ENCODE results near the gene MAST4. TPM values are rescaled to one million over a fixed set of nuclear protein-coding genes. Genes with fewer than 3 reads are reported as not detected.
A peak's percentile ranks its signal among the peaks of the same experiment; 100 is the strongest.

Gene MAST4
- total RNA-seq, 1 experiment from 2014 or later: 26.5 TPM

- Mint-ChIP-seq H3K36me3 (ENCODE audit: insufficient read depth, unreplicated experiment) (no peaks in the 10 kb centered on the region), H3K4me3 (ENCODE audit: unreplicated experiment) (peak overlapping the region; percentile 74), H3K27ac (ENCODE audit: low read depth, unreplicated experiment) (no peak overlapping the region), H3K9me3 (ENCODE audit: unreplicated experiment) (no peaks in the 10 kb centered on the region), H3K27me3 (ENCODE audit: insufficient read depth, unreplicated experiment) (no peaks in the 10 kb centered on the region), H3K4me1 (ENCODE audit: insufficient read depth, unreplicated experiment) (peaks cover 34% of the 10 kb centered on the region)
- BruUV-seq (replicated peaks): no TSS peak
- intact Hi-C loops (cut with micrococcal nuclease): no loop called here
- no peak for TF ChIP-seq CTCF (IDR thresholded peaks at IDR 0.05; ENCODE audit: unreplicated experiment)
- ChIA-PET POLR2A (interaction anchor here (0.6 to 5.0 kb wide), 16 partner anchors 9 to 836 kb away, joined by 3 to 31 read pairs (median 7); no protein-coding TSS in a partner anchor), CTCF (interaction anchor here (0.6 to 1.8 kb wide), 5 partner anchors 9 to 1154 kb away, joined by 3 to 10 read pairs (median 3); no protein-coding TSS in a partner anchor)
- DNase-seq (ENCODE audit: unreplicated experiment): no peak
These were observed 363.5 kb downstream of the MAST4 start for GRCh38 chr5:66959653-66960052.

GRCh38 chr5:66960369-66961137 is 364.4 kb downstream of the MAST4 start:
- intact Hi-C loops (cut with micrococcal nuclease): no loop called here
- Mint-ChIP-seq H3K9me3 (ENCODE audit: unreplicated experiment) (no peaks in the 10 kb centered on the region), H3K27me3 (ENCODE audit: insufficient read depth, unreplicated experiment) (no peaks in the 10 kb centered on the region), H3K4me1 (ENCODE audit: insufficient read depth, unreplicated experiment) (peaks cover 34% of the 10 kb centered on the region), H3K27ac (ENCODE audit: low read depth, unreplicated experiment) (peak overlapping the region; percentile 59), H3K36me3 (ENCODE audit: insufficient read depth, unreplicated experiment) (no peaks in the 10 kb centered on the region), H3K4me3 (ENCODE audit: unreplicated experiment) (peak overlapping the region; percentile 58)
- DNase-seq (ENCODE audit: unreplicated experiment): no peak
- TF ChIP-seq CTCF (IDR thresholded peaks at IDR 0.05; ENCODE audit: unreplicated experiment): no peak
- ChIA-PET POLR2A (interaction anchor here (0.8 to 5.0 kb wide), 14 partner anchors 8 to 131 kb away, joined by 3 to 31 read pairs (median 7); no protein-coding TSS in a partner anchor), CTCF (interaction anchor here (0.6 to 1.6 kb wide), 2 partner anchors 27 to 142 kb away, joined by 3 to 10 read pairs; no protein-coding TSS in a partner anchor)
- BruUV-seq (replicated peaks): no TSS peak

DNA sequence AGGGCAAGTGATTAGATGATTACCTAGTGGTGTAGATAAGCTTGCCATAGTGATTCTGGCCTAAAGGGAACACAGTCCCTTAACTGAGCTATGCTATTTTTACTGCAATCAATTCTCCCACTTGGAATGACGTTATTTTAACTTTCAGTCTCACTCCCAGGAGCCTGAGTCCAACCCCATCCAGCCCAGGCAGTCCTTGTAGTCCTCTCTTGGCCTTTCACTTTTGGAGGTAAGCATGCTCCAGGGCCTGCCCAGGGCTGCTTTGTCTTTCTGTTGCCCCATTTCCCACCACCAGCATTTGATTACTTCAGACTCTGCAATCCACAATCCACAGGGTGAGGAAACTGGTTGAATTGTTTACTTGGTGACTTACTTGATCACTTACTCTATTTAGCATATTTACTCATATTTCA is 367.4 kb downstream of the MAST4 start:
- H3K4me3 Mint-ChIP-seq (ENCODE audit: unreplicated experiment): no peak overlapping the region
- no peaks in the 10 kb centered on the region for H3K27me3 Mint-ChIP-seq (ENCODE audit: insufficient read depth, unreplicated experiment)
- H3K9me3 Mint-ChIP-seq (ENCODE audit: unreplicated experiment): no peaks in the 10 kb centered on the region
- H3K36me3 Mint-ChIP-seq (ENCODE audit: insufficient read depth, unreplicated experiment): no peaks in the 10 kb centered on the region
- ChIA-PET POLR2A (no interaction called here), CTCF (no interaction called here)
- intact Hi-C loops (cut with micrococcal nuclease): no loop called here
- TF ChIP-seq CTCF (IDR thresholded peaks at IDR 0.05; ENCODE audit: unreplicated experiment): no peak
- DNase-seq (ENCODE audit: unreplicated experiment): peak; percentile 34
- peaks cover 20% of the 10 kb centered on the region for H3K4me1 Mint-ChIP-seq (ENCODE audit: insufficient read depth, unreplicated experiment)
- H3K27ac Mint-ChIP-seq (ENCODE audit: low read depth, unreplicated experiment): no peak overlapping the region
- no TSS peak for BruUV-seq (replicated peaks)

DNA sequence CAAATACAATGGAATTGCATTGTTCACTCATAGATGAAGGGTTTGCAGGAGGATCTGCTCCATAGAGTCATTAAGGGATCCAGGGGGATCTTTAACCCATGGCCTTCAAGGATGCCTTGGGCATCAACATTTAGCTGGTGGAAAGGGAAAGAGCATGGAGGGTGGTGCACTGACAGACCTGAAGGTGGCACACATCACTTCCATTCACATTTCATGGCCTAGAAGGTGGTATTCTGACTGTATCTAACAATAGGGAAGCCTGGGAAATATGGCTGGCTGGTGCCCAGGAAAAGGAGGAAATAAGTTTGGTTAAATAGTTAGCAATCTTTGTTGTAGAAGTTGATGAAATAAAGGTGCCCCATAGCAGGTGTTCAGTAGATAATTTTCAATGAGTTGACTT is 370.2 kb downstream of the MAST4 start:
- Mint-ChIP-seq H3K9me3 (ENCODE audit: unreplicated experiment) (no peaks in the 10 kb centered on the region), H3K27ac (ENCODE audit: low read depth, unreplicated experiment) (no peak overlapping the region), H3K4me1 (ENCODE audit: insufficient read depth, unreplicated experiment) (no peaks in the 10 kb centered on the region), H3K4me3 (ENCODE audit: unreplicated experiment) (no peak overlapping the region), H3K27me3 (ENCODE audit: insufficient read depth, unreplicated experiment) (no peaks in the 10 kb centered on the region), H3K36me3 (ENCODE audit: insufficient read depth, unreplicated experiment) (no peaks in the 10 kb centered on the region)
- intact Hi-C loops (cut with micrococcal nuclease): no loop called here
- CTCF ChIA-PET: interaction anchor here (0.6 to 1.0 kb wide), 2 partner anchors 190 to 792 kb away, joined by 3 read pairs; no protein-coding TSS in a partner anchor
- BruUV-seq (replicated peaks): no TSS peak
- POLR2A ChIA-PET: interaction anchor here (1.0 kb wide), 2 partner anchors 38 to 75 kb away, joined by 3 to 4 read pairs; no protein-coding TSS in a partner anchor
- no peak for DNase-seq (ENCODE audit: unreplicated experiment)
- TF ChIP-seq CTCF (IDR thresholded peaks at IDR 0.05; ENCODE audit: unreplicated experiment): no peak
